Transverse colon (tissue), 4 donors: ENCODE results near the gene LRP1. TPM values are rescaled to one million over a fixed set of nuclear protein-coding genes. Genes with fewer than 3 reads are reported as not detected.

Source experiments
- DNase-seq: peaks from one replicate; pipeline ENCODE4 v3.0.0-alpha.2; 2019
- H3K27ac ChIP-seq, 4 donors: fragments of 200-600 bp; sonication (generic); 2 replicates each; pipeline ENCODE4 v1.5.1; 2016 to 2018; ENCODE audit warnings: inconsistent platforms in 4 of 4
- H3K27me3 ChIP-seq: fragments of 200-600 bp; sonication (generic); 2 replicates; pipeline ENCODE4 v1.5.1; 2017; ENCODE audit warnings: inconsistent platforms
- H3K36me3 ChIP-seq, 4 donors: fragments of 200-600 bp; sonication (generic); 2 replicates each; pipeline ENCODE4 v1.5.1; 2017 to 2019; ENCODE audit warnings: inconsistent platforms in 4 of 4
- H3K4me1 ChIP-seq, 4 donors: fragments of 200-600 bp; sonication (generic); 2 replicates each; pipeline ENCODE4 v1.5.1; 2017 to 2020; ENCODE audit warnings: inconsistent platforms in 4 of 4
- H3K4me3 ChIP-seq, 4 donors: fragments of 200-600 bp; sonication (generic); 1 replicate in 1 of 4; 2 replicates in 3 of 4; pipeline versions ENCODE4 v1.5.1 to v1.6.1; 2017 to 2019; ENCODE audit warnings: inconsistent platforms in 4 of 4
- H3K9me3 ChIP-seq, 2 donors: fragments of 200-600 bp; sonication (generic); 2 replicates each; pipeline ENCODE4 v1.5.1; 2017 to 2019; ENCODE audit warnings: inconsistent platforms in 2 of 2
- EP300 ChIP-seq: sonication (generic); formaldehyde crosslinking; IDR thresholded peaks from one replicate; pipeline ENCODE4 v1.6.1; 2017; ENCODE audit warnings: antibody characterized with exemption, low read depth
- POLR2A ChIP-seq: fragments of 450-650 bp; IDR thresholded peaks from one replicate; pipeline ENCODE4 v1.6.1; 2016; ENCODE audit warnings: antibody characterized with exemption, mild to moderate bottlenecking, moderate library complexity
- POLR2AphosphoS5 ChIP-seq, 3 donors: sonication (generic); formaldehyde crosslinking; IDR thresholded peaks; one replicate each; pipeline ENCODE4 v1.6.1; 2016; ENCODE audit warnings: antibody characterized with exemption in 3 of 3
- WGBS, 2 donors: methylation state at CpG; one replicate each; pipeline ENCODE4 v1.1.5; 2018; ENCODE audit warnings: low coverage in 1 of 2; 5-methylcytosine and 5-hydroxymethylcytosine counted together
- in situ Hi-C, 4 donors: fragments of 200-750 bp; cut with MboI; loops; one replicate each; pipeline versions ENCODE4 v1.15.0 to v1.15.1; 2017; ENCODE audit warnings: low sequenced_read_pairs in 3 of 4, low pct_ligation_motif_present in 1 of 4, low pct_unique_long_range_greater_than_20kb in 1 of 4
- intact Hi-C: fragments of 100-400 bp; cut with DNase I; formaldehyde crosslinking; loops from one replicate; pipeline ENCODE4 v1.15.1; 2023; ENCODE audit warnings: low total_unique reads
- total RNA-seq, 4 donors: library from RNA; depleted of rRNA; stranded (reverse); fragments of >200 nt; gene quantifications; one replicate each; pipeline ENCODE4 v1.1.0, GENCODE V29; 2016
- TF ChIP-seq, protein P1 (sequence below), 5 experiments: fragments of 200-600 bp in 3 of 5; fragments of 450-650 bp in 2 of 5; sonication (generic) in 3 of 5; IDR thresholded peaks; 1 replicate in 2 of 5; 2 replicates in 3 of 5; pipeline ENCODE4 v1.5.1; 2016 to 2017; ENCODE audit warnings: antibody characterized with exemption in 5 of 5, inconsistent platforms in 3 of 5, mild to moderate bottlenecking in 2 of 5, moderate library complexity in 1 of 5

Gene LRP1
- total RNA-seq, 4 donors from 2014 or later = 94.3 to 248 (median 199) TPM

DNA sequence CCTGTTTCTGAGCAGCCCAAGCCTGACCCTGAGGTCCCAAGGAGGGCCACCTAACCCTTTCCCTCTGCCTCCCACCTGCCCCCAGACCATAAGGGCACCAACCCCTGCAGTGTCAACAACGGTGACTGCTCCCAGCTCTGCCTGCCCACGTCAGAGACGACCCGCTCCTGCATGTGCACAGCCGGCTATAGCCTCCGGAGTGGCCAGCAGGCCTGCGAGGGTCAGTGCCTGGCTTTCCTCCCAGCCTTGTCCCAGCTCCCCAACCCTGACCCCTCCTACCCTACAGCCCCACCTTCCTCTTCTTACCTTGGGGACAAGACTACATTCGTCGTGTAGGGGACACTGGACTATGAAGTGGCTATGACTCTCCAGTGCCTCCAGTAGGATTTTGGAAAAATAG lies 52.8 kb downstream of the LRP1 start:
- peaks cover 0 to 32% (median 14%) of the 10 kb centered on the region in 4 donors for H3K36me3 ChIP-seq
- H3K27me3 ChIP-seq = no peaks in the 10 kb centered on the region
- H3K4me3 ChIP-seq = no peak overlapping the region
- TF ChIP-seq, protein P1, sequence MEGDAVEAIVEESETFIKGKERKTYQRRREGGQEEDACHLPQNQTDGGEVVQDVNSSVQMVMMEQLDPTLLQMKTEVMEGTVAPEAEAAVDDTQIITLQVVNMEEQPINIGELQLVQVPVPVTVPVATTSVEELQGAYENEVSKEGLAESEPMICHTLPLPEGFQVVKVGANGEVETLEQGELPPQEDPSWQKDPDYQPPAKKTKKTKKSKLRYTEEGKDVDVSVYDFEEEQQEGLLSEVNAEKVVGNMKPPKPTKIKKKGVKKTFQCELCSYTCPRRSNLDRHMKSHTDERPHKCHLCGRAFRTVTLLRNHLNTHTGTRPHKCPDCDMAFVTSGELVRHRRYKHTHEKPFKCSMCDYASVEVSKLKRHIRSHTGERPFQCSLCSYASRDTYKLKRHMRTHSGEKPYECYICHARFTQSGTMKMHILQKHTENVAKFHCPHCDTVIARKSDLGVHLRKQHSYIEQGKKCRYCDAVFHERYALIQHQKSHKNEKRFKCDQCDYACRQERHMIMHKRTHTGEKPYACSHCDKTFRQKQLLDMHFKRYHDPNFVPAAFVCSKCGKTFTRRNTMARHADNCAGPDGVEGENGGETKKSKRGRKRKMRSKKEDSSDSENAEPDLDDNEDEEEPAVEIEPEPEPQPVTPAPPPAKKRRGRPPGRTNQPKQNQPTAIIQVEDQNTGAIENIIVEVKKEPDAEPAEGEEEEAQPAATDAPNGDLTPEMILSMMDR (IDR thresholded peaks at IDR 0.05) = no peak
- TF ChIP-seq EP300 = no peak
- TF ChIP-seq POLR2AphosphoS5 (IDR thresholded peaks at IDR 0.05) = no peak
- WGBS, 2 donors = 77% methylated on average over 9 of the region's 9 CpGs; no CpG with 5 or more reads in 1 of the 2 donors
- H3K27ac ChIP-seq = no peak overlapping the region
- intact Hi-C loops (loop anchor here (5.0 to 10.0 kb wide), 2 partner anchors 114 to 176 kb away; partner anchors contain the start of gene ZBTB39), in situ Hi-C loops (loop anchor here in 3 of 4 donors (5.0 to 25.0 kb wide), 2 partner anchors 59 to 419 kb away; partner anchors contain the start of genes HSD17B6 (in 1 of the 3) and PRIM1 (in 1 of the 3))
- H3K4me1 ChIP-seq = no peaks in the 10 kb centered on the region
- DNase-seq = no peak
- H3K9me3 ChIP-seq = no peaks in the 10 kb centered on the region

- H3K27me3 ChIP-seq = no peaks in the 10 kb centered on the region
- H3K36me3 ChIP-seq = peaks cover 0 to 36% (median 15%) of the 10 kb centered on the region in 4 donors
- TF ChIP-seq, protein P1 (IDR thresholded peaks at IDR 0.05) = no peak
- peak in 1 of 3 donors; percentile 11 for TF ChIP-seq POLR2AphosphoS5 (IDR thresholded peaks at IDR 0.05)
- TF ChIP-seq POLR2A = no peak
- no peak for TF ChIP-seq EP300
- no peaks in the 10 kb centered on the region for H3K4me1 ChIP-seq
- DNase-seq = no peak
- no peaks in the 10 kb centered on the region for H3K9me3 ChIP-seq
- no peak overlapping the region for H3K27ac ChIP-seq
- in situ Hi-C loops (loop anchor here in 3 of 4 donors (5.0 to 25.0 kb wide), 2 partner anchors 59 to 419 kb away; partner anchors contain the start of genes HSD17B6 (in 1 of the 3) and PRIM1 (in 1 of the 3)), intact Hi-C loops (loop anchor here (2.0 to 10.0 kb wide), 3 partner anchors 57 to 177 kb away; partner anchors contain the start of gene ZBTB39)
- WGBS, 2 donors = 70 to 74% methylated on average over 4 to 5 of the region's 5 CpGs
- no peak overlapping the region for H3K4me3 ChIP-seq
Measured at GRCh38 chr12:57181561-57182155, 53.4 kb downstream of the LRP1 start.

- WGBS, 2 donors = 52% methylated on average over 13 of the region's 13 CpGs; no CpG with 5 or more reads in 1 of the 2 donors
- TF ChIP-seq, protein P1 (IDR thresholded peaks at IDR 0.05) = peak; percentile 88 to 94 (median 91)
- TF ChIP-seq POLR2A = no peak
- peak in 2 of 3 donors; percentile 13 to 16 for TF ChIP-seq POLR2AphosphoS5 (IDR thresholded peaks at IDR 0.05)
- no peak overlapping the region for H3K4me3 ChIP-seq
- intact Hi-C loops = loop anchor here (2.0 to 10.0 kb wide), 3 partner anchors 58 to 178 kb away; partner anchors contain the start of gene ZBTB39
- H3K27me3 ChIP-seq = no peaks in the 10 kb centered on the region
- peaks cover 0 to 31% (median 15%) of the 10 kb centered on the region in 4 donors for H3K36me3 ChIP-seq
- in situ Hi-C loops = loop anchor here in 3 of 4 donors (5.0 to 25.0 kb wide), 2 partner anchors 61 to 421 kb away; partner anchors contain the start of genes HSD17B6 (in 1 of the 3) and PRIM1 (in 1 of the 3)
- H3K27ac ChIP-seq = no peak overlapping the region
- DNase-seq = peak; percentile 86
- no peaks in the 10 kb centered on the region for H3K4me1 ChIP-seq
- no peaks in the 10 kb centered on the region for H3K9me3 ChIP-seq
Measured at GRCh38 chr12:57182918-57183575, 54.8 kb downstream of the LRP1 start.
